Right renal pelvis (tissue), 4 donors: ENCODE results near the gene PARP8. TPM values are rescaled to one million over a fixed set of nuclear protein-coding genes. Genes with fewer than 3 reads are reported as not detected.
"Not testable (repeated sequence)": the region's sequence is repeated elsewhere in the genome, so short reads cannot be mapped to it uniquely, and the experiment has no call there.

Experiments
- DNase-seq, 4 donors: peaks; one replicate each; pipeline ENCODE4 v3.0.0-alpha.2; 2013; ENCODE audit warnings: low read depth in 4 of 4, low spot score in 3 of 4, missing footprints in 1 of 4
- polyA plus RNA-seq, 4 donors: library from polyadenylated mRNA; unstranded; fragments of 120-200 nt; gene quantifications; one replicate each; pipeline ENCODE4 v1.2.1, GENCODE V29; 2013; ENCODE audit not compliant: insufficient read length in 4 of 4

The PARP8 gene
- polyA plus RNA-seq, 4 donors, result 13.1 to 19.8 (median 16.7) TPM

DNA sequence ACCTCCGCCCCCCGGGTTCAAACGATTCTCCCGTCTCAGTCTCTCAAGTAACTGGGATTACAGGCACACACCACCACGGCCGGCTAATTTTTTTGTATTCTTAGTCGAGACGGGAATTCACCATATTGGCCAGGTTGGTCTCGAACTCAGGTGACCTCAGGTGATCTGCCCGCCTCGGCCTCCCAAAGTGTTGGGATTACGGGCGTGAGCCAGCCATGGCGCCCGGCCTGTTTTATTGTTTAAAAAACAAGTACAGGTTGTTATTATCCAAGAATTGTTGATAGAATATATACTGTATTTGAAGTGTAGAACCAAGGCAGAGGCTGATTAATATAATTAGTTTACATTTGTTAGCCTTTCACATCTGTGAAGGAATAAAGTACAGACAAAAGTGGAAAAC is 8.9 kb downstream of the PARP8 start:
- DNase-seq, result no peak

DNA sequence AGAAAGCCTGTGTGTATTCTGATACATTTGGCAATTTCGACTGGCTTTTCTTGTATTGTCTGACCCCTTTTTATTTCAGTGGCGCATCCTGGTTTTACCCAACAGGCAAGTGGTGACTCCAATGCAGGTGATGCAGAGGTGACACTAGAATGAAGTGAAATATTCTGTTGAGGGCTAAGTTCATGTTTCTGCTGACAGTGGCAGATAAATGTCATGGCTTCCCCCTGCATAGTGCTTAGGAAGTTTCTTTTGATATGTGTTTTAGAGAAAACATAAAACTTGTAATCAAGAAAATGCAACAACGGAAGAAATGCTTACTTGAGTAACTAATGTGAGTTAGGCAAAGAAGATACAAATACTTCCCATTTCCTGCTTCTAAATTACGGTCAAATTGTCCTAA is 13.1 kb downstream of the PARP8 start:
- DNase-seq, result not testable (repeated sequence)

DNA sequence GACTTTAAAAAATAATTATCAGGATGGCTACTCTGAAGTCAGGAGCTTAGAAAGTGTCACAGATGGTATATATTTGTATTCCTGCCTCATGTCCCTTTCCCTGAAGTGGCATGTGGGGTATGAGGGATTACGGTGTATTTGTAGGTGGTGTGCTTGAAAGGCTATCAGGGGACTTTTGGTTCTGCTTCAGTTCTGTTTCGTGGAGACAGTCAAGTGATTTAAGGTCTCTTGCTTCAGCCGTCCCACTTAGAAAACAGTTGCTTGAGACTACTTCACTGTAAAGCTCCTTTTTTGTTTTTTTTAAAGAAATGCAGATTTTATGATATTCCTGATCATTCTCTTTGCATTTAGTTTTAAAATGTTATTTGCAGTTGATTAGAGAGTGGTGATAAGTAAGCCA is 18.3 kb downstream of the PARP8 start:
- no peak for DNase-seq

DNA sequence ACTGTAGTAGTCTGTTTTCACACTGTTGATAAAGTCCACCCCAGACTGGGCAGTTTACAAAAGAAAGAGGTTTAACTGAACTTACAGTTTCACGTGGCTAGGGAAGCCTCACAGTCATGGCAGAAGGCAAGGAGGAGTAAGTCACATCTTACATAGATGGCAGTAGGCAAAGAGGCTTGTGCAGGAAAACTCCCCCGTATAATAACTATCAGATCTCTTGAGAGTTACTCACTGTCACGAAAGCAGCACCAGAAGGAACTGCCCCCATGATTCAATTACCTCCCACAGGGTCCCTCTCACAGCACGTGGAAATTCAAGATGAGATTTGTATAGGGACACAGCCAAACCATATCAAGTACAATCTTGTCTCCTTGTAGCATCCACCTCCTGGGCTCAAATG is 21.1 kb downstream of the PARP8 start:
- no peak for DNase-seq

DNA sequence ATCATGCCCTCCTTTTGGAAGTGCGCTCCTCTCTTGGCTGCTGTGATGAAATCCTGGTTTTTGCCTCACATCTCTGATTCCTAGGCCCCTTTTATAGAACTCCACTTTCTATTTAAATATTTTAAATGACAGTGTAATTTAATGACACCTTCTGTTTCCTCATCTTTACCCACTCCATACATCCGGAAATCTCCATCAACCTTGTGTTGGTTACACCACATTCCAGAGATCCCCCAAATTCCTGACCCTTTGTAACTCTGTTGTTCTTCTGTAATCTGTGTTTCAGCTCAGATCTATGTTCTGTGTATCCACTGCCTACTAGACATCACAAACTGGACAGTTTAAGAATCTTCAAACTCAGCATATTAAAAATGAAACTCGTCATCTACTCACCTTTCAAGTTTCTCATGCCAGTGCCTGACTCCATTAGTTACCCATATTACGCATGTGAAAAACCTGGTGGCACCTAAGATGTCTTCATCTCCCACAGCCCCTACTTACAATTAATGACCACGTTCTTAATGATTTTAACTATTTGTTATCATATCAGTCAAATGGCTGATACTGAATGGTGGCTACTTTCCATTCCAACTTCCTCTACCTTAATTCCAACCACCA is 25.1 kb downstream of the PARP8 start:
- no peak for DNase-seq

DNA sequence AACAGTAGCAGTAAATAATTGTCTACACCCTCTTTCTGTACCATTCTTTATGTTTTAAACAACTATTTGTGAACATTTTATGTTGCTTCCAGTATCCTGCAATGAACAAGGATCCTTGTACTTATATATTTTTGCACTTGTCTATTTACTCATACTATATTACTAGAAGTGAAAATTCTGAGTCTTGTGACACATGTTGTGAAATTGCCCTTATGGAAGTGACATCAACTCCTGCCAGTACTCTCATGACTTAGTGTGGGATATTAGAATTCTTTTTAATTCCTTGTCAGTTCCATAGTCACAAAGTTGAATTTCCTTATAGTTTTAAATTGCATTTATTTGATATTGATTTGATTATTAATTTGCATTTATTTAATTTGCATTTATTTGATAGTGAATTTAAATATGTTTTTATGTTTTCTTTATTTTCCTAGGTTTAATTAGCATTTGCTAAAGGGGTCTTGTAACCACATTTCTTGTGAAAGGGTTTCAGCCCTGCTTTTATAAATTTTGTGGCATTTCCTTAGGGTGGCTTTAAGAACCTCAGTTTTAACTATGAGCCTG is 27.7 kb downstream of the PARP8 start:
- DNase-seq, result no peak

DNA sequence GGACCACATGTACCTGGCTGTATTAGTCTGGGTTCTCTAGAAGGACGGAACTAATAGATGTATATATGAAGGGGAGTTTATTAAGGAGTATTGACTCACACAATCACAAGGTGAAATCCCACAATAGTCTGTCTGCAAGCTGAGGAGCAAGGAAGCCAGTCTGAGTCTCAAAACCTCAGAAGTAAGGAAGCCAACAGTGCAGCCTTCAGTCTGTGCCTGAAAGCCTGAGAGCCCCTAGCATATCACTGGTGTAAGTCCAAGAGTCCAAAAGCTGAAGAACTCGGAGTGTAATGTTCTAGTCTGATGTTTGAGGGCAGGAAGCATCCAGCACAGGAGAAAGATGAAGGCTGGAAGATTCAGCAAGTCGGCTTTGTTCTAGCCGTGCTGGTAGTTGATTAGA is 28.2 kb downstream of the PARP8 start:
- DNase-seq, result not testable (repeated sequence)

DNA sequence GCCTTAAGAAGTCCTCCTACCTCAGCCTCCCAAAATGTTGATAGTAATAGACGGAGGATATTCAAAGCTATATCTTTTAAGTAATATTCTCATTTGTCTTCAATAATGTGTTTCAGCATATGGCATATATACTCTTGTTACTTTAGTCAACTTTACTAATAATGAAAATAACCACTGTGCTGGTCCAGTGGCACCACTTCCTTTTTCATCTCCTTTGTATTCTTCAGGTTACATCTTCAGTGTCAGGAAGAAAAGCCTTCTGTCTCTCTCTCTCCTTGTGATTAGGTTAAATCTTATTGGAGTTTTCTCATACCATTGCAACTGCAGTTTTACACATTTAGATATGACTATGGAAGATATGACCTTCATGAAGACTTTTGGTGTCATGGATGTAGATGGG is 31.3 kb downstream of the PARP8 start:
- no peak for DNase-seq

DNA sequence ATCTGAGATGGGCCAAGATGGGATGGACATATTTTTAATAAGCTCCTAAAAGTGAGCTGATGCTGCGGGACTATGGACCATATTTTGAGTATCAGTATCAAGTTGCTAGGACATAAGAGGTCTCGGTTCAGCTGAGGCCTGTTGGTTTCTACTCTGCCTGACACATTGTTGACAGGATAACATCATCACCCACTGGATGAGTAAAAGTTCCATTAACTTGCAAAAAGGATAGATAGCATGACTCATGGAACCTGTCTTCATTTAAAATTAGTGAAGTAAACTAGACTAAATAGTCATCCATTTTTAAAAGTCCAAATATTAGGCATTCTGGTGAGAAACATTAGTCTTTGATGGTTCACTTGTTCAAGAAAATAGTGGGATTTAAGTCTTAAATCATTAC is 33.3 kb downstream of the PARP8 start:
- DNase-seq, result no peak

DNA sequence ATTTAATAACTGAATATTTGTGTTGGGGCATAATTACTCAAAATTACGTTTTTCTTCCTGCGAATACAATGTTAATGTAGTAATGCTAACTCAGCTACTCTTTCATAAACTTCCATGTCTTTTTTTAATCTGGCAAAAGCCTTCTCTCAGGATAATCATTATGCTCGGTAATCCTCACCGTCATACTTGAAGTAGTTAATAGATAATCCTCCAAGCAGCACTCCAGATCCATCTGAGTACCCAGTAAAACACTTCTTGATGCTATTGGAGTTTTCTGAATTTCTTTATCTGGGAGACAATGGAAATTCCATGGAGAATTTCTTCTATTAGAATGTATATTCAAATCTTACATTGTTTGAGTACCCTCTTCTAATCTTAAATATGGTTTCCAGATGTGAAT is 34.3 kb downstream of the PARP8 start:
- no peak for DNase-seq

DNA sequence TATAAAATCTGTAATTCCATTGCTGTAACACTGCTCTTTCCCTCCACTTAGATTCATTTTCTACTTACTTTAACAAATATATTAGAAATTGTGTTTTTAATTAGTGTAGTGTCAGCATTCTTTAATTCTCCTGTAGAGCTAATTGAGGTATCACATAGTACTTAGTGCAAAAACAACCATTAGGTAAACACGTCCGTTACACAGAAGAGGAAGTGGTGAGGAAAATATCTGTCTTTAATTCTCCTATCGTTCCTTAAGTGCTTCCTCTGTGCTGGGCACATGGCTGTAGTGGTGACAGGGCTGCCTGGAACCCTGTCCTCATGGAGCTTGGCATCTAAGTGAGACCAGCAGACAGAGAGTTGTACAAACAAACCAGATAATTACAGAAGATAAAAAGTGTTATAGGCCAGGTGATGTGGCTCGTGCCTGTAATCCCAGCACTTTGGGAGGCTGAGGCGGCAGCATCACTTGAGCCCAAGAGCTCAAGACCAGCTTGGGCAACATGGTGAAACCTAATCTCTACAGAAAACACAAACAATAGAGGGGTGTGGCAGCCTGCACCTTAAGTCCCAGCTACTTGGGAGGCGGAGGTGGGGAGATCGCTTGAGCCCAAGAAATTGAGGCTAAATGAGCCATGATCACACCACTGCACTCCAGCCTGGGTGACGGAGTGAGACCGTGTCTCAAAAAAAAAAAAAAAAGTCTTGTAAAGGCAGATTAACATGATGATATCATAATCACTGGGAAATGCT is 36.4 kb downstream of the PARP8 start:
- DNase-seq, result no peak

DNA sequence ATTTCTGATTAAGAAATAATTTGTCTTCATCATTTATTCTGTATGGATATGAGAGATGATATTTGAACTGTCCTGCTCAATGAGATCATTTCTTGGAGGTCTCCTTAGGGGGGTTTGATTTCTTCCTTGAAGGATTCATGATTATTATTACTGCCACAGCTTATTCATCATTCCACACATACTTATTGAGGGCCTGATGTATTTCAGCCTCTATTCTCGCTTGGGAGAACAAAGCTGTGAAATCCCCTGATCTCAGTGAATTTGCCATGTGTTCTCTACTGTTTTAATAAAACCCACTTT is 36.9 kb downstream of the PARP8 start:
- DNase-seq, result no peak

DNA sequence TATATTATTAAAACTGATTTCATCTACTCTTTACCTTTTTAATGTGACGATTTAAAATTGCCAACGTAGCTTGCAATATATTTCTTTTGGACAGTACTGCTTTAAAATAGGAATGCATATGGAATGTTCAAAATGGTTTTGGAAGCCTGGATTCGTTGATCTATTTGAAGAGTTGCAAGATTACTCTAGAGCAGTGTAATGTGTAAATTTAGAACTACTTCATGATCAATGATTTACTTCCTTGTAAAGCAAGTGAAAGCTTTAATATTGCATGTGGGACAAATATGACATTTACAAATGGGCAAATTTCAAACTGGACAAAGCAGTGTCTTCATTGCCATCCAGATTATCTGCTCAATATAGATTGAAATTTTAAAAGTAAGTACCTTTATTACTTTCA is 38.3 kb downstream of the PARP8 start:
- DNase-seq, result no peak

DNA sequence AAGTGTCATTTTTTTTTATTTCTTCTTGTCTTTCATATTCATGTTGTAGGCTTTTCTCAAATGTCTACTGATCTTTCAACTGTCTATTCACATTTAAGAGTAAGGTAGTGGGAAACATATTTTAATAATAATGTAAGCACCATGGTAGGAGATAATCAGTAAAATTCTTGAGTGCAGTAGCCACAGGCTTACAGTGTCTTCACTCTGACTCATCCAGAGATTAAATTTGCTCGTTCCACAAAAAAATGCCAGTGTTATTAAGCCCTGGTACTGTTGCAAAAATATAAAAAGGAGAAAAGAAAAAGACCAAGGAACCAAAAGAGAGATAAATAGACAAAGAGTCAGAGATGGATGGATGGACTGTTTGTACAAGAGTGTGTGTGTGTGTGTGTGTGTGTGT is 43.0 kb downstream of the PARP8 start:
- no peak for DNase-seq

DNA sequence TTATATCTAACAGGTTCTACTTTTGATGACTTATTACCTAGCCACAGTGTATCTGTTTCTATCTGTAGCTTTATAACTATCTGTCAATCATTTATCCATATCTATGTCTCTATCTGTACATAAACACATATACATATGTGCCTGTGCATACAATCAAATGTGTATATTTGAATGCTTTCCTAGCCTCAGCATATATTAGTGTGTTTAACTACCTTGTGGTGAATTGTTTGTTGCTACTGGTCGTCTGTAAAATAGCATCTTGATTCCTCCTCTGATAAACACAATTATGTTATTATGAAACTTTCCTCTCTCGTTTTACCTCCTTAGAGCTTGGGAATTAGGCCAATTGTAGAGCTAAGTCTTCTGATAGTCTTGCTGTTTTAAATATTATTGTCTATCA is 44.4 kb downstream of the PARP8 start:
- DNase-seq, result no peak

DNA sequence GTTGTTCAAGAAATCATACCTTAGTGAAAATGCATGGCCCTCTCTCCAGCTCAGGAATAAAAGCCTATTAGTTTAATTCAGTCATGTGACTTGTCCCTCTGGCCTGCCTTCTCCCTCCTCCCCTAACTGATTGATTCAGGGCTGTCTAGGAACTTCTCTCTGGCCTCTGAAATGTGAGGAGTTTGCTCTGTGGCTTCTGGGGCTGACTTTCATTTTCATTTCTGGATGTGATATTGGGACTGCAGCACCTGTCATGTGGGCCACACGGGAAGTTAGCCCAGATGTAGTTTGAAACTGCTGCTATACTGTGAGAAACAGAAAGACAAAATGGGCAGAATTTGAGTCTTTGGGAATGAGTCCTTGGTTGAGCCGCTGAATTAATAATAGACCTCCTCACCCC is 44.8 kb downstream of the PARP8 start:
- DNase-seq, result no peak

DNA sequence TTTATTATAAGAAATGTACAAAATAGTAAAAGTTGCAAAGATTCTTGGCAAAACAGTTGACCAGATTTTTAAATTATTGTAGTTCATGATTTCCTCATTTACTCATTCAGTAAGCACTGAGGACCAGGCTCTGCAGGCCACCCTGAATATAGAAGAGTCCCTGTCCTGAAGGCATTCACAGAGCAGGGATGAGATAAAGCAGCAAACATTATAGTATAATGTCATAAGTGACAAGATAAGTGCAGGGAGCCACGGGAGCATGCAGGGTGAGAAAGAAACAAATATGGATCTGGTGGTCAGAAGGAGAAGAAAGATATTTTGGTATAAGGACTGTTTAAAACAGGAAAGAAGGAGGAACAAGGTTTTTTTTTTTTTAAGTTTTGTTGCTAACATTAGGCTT is 46.0 kb downstream of the PARP8 start:
- DNase-seq, result no peak

DNA sequence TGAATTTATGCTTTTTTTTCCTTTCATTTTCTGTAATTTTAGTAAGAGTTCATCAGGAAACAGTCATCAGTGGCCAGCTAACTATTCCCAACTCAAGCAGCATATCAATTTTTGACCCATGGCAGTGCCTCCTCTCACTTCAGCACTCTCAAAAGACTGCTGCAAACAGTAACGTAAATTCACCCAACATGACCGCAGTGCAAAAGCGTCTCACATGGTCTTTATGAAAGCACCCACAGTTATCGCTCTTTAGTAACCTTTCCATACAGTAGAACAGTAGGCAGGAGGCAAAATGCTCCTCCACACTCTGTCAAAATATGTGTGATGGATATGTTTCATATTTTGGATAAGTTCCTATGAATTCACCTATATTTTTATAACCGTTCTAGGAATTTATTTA is 48.6 kb downstream of the PARP8 start:
- DNase-seq, result no peak

DNA sequence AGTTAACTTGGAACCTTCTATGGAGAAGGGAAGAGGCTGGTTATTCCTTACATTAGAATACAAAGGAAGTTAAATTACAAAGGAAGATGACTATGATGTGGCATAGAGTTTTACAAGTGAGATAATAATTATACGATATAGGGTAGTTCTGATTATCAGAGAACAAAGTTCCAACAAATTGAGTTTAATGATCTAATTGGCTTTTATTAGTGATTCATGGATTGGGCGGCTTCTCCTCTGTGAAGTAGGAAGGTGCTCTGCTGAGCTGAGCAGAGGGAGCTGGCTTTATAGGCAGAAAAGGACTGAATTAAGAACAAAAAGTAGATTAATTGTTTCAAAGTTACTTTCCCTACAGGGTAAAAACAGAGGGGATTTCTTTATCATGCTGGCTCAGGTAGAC is 49.7 kb downstream of the PARP8 start:
- DNase-seq, result no peak

DNA sequence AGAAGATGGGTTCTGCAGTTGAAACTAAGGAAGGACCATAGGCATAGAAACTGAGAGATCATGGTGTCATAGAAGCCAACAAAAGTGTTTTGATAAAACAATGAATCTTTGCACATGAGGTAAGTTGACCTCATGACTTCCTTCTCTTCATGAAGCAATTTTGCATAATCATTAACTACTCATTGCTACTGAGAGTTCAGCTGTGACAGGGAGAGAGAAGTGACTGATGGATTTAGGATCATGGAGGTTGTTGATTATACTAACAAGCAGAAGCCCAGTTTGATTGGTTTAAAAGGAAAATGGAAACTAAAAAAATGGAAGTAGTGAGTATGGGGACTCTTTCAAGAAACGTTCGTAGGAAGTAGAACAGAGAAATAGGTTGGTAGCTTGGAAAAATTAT is 51.2 kb downstream of the PARP8 start:
- no peak for DNase-seq

DNA sequence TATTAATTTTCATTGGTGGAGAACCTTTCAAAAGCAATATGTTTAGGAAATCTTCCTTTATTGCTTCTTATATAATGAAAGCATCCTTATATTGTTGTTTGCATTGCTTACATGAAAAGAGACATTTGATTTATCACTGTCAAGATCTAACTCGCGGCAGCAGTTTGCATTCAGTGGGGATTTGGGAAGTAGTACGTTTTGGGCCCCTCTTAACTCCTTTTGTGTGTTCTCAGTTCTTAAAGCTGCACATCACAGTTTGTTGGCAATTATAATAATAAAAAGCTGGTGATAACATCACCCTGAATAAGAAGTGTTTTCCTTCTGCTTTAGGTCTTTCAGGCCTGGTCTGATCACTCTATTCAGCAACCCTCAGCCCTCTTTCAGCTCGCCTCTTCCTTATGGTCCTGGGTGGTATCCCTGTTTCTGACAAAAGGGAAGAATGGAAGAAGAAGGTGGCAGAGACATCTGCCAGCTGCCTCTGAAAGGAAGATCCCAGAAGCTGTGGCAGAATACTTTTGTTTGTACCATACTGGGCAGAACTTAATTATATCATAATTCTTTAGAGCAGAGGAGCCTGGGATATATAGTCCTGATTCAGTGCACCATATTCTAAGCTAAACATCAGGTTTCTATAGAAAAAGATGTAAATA is 53.7 kb downstream of the PARP8 start:
- no peak for DNase-seq

DNA sequence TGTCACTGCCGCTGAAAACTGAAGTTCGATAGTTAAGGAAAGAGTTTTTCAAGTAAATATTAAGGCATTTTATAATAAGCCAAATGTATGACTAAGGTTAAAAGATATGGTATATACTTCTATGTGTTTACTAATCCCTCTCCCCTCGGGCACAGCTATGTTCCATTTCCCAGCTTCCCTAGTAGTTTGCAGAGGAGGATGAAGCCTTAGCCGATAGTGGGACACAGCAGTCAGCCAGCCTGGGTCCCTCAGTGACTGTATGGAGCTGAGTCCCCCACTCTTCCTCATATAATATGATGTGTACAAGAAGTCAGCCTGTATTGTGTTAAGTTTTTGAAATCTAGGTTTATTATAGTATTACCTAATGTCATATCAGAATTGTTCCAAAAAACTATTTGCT is 55.8 kb downstream of the PARP8 start:
- DNase-seq, result no peak
